Pancreas (tissue), 10 donors: ENCODE measurements around the gene ICAM1. TPM values are rescaled to one million over a fixed set of nuclear protein-coding genes. Genes with fewer than 3 reads are reported as not detected.

ENCODE experiments used
- ATAC-seq, 4 donors: fragments of 200-7000 bp; cut with Tn5 transposase; one replicate each; pipeline versions ENCODE4 v1.8.0 to v1.9.1; 2020; ENCODE audit warnings: mild to moderate bottlenecking in 4 of 4, moderate library complexity in 4 of 4
- DNase-seq, 6 donors: peaks; one replicate each; pipeline ENCODE4 v3.0.0-alpha.2; 2020
- FAIRE-seq: peaks from 2 replicates; lab custom pipeline; 2012; peaks lifted over from hg19 to GRCh38; lab: Jason Lieb, UNC
- H3K27ac ChIP-seq, 4 donors: fragments of 200-600 bp; sonication (generic); 1 replicate in 3 of 4; 2 replicates in 1 of 4; pipeline versions ENCODE4 v1.5.0 to v1.8.0; 2020
- H3K27me3 ChIP-seq, 4 donors: fragments of 200-600 bp; one replicate each; pipeline ENCODE4 v1.8.0; 2021
- H3K36me3 ChIP-seq, 3 donors: fragments of 200-600 bp; sonication (generic) in 1 of 3; one replicate each; pipeline versions ENCODE4 v1.5.0 to v1.8.0; 2020 to 2021
- H3K4me1 ChIP-seq, 3 donors: fragments of 200-600 bp; one replicate each; pipeline ENCODE4 v1.8.0; 2021
- H3K4me3 ChIP-seq, 4 donors: fragments of 200-600 bp; sonication (generic) in 2 of 4; one replicate each; pipeline versions ENCODE4 v1.5.0 to v1.8.0; 2020 to 2021
- H3K9me3 ChIP-seq, 4 donors: fragments of 200-600 bp; one replicate each; pipeline ENCODE4 v1.8.0; 2021
- CTCF ChIP-seq, 4 donors: fragments of 200-600 bp; sonication (generic) in 3 of 4; IDR thresholded peaks; one replicate each; pipeline versions ENCODE4 v1.5.0 to v1.8.0; 2021; ENCODE audit warnings: antibody characterized with exemption in 4 of 4
- WGBS, 2 donors: extraction: QIAGEN DNeasy Blood & Tissue Kit; methylation state at CpG; one replicate each; pipeline ENCODE4 v1.1.7; 2013; 5-methylcytosine and 5-hydroxymethylcytosine counted together
- intact Hi-C, 3 donors: fragments of 100-400 bp; cut with DNase I; formaldehyde crosslinking; loops; one replicate each; pipeline versions ENCODE4 v1.11.1 to v1.14.2; 2022
- polyA plus RNA-seq, 2 donors: library from polyadenylated mRNA; stranded (reverse); fragments of 200-250 nt; gene quantifications; one replicate each; pipeline ENCODE4 v1.2.3, GENCODE V29; 2013
- total RNA-seq, 6 donors: library from RNA; stranded (reverse); fragmentation: NEBNext Ultra II Directional in 4 of 6; extraction: Animal tissue kit (Norgen Biotek cat#: 25700) in 4 of 6; gene quantifications; one replicate each; pipeline versions ENCODE4 v1.2.1 to v1.2.4, GENCODE V29; 2021 to 2023
- donor health status: healthy with polysubstance abuse.
- donor health status: DM: no; HTN: no; CAD: no; lungs with moderate emphysema.
- donor health status: DM: no; HTN: no; CAD: no.
- donor health status: control.
- donor health status: control.
- donor health status: Bipolar disorder and iron deficiency.
- donor health status: DM: yes; HTN: yes; CAD: no.
- donor health status: DM: no; HTN: no; CAD: no.
- donor health status: DM: no; HTN: no; CAD: no.
- donor health status: DM: yes; HTN: yes; CAD: no.

The ICAM1 gene
- total and polyA plus RNA-seq, 8 donors: 2.2 to 32.4 (median 6.8) TPM

GRCh38 chr19:10284960-10285278 is 14.0 kb downstream of the ICAM1 start:
- Histone ChIP-seq H3K27me3 (peaks cover 0 to 9% (median 6%) of the 10 kb centered on the region in 4 donors), H3K9me3 (no peaks in the 10 kb centered on the region), H3K27ac (no peak overlapping the region), H3K36me3 (no peaks in the 10 kb centered on the region), H3K4me3 (no peak overlapping the region), H3K4me1 (peaks cover 0 to 16% (median 0%) of the 10 kb centered on the region in 3 donors)
- TF ChIP-seq CTCF (IDR thresholded peaks at IDR 0.05): no peak
- no peak for FAIRE-seq
- 87 to 94% methylated on average over 13 of the region's 13 CpGs for WGBS, 2 donors
- ATAC-seq: no peak
- no peak for DNase-seq
- intact Hi-C loops: no loop called here

- Histone ChIP-seq H3K27ac (no peak overlapping the region), H3K4me3 (no peak overlapping the region), H3K36me3 (no peaks in the 10 kb centered on the region), H3K9me3 (no peaks in the 10 kb centered on the region), H3K4me1 (peaks cover 0 to 17% (median 0%) of the 10 kb centered on the region in 3 donors), H3K27me3 (peaks cover 0 to 14% (median 6%) of the 10 kb centered on the region in 4 donors)
- 83 to 94% methylated on average over 4 of the region's 4 CpGs for WGBS, 2 donors
- DNase-seq (no peak), FAIRE-seq (no peak), ATAC-seq (no peak)
- TF ChIP-seq CTCF (IDR thresholded peaks at IDR 0.05): no peak
- intact Hi-C loops: no loop called here
These were observed 14.5 kb downstream of the ICAM1 start for GRCh38 chr19:10285393-10285792.

GRCh38 chr19:10286803-10287737 is 16.1 kb downstream of the ICAM1 start, which contains the start of gene ICAM4:
Gene ICAM4 (plus strand): TSS chr19:10286955. CDS start chr19:10287013, 58 bp downstream.
- no peak for TF ChIP-seq CTCF (IDR thresholded peaks at IDR 0.05)
- peak in 3 of 4 donors; percentile 51 to 71 (median 53) for ATAC-seq
- Histone ChIP-seq H3K4me3 (peak within 1 kb of the TSS in 1 of 4 donors; percentile 22), H3K9me3 (no peaks in the 10 kb centered on the region), H3K27ac (no peak within 1 kb of the TSS), H3K27me3 (peaks cover 0 to 17% (median 6%) of the 10 kb centered on the region in 4 donors), H3K4me1 (peaks cover 9 to 21% (median 10%) of the 10 kb centered on the region in 3 donors), H3K36me3 (no peaks in the 10 kb centered on the region)
- intact Hi-C loops: no loop called here
- FAIRE-seq: no peak
- WGBS, 2 donors: 5% methylated on average over 59 of the region's 59 CpGs
- DNase-seq: peak in 1 of 6 donors; percentile 70

- WGBS, 2 donors: 4% methylated on average over 23 of the region's 23 CpGs
- intact Hi-C loops: no loop called here
These were observed 17.8 kb downstream of the ICAM1 start for GRCh38 chr19:10288662-10289166.

More at GRCh38 chr19:10288662-10289166, 17.8 kb downstream of the ICAM1 start:
- no peak overlapping the region for H3K27ac ChIP-seq
- H3K36me3 ChIP-seq: no peaks in the 10 kb centered on the region
- H3K4me3 ChIP-seq: peak overlapping the region in 1 of 4 donors; percentile 48
- no peak for TF ChIP-seq CTCF (IDR thresholded peaks at IDR 0.05)
- DNase-seq (no peak), ATAC-seq (no peak), FAIRE-seq (no peak)
- no peaks in the 10 kb centered on the region for H3K9me3 ChIP-seq
- H3K27me3 ChIP-seq: peaks cover 0 to 31% (median 8%) of the 10 kb centered on the region in 4 donors
- H3K4me1 ChIP-seq: peaks cover 9 to 22% (median 11%) of the 10 kb centered on the region in 3 donors
